Mononuclear cell (primary cell): Measurements from ENCODE around the gene MT1G. TPM values are rescaled to one million over a fixed set of nuclear protein-coding genes. Genes with fewer than 3 reads are reported as not detected.

Experiments used
- H3K27me3 ChIP-seq: 2 replicates; pipeline ENCODE4 v1.6.0; 2011; ENCODE audit warnings: low read length, control low read depth; ENCODE audit not compliant: insufficient read depth
- H3K4me1 ChIP-seq: 2 replicates; pipeline ENCODE4 v1.5.1; 2011; ENCODE audit warnings: mild to moderate bottlenecking, low read length, control low read depth; ENCODE audit not compliant: insufficient read depth
- H3K4me3 ChIP-seq: 2 replicates; pipeline ENCODE4 v1.5.1; 2011; ENCODE audit warnings: mild to moderate bottlenecking, low read length, moderate library complexity
- H3K9me3 ChIP-seq: 2 replicates; pipeline ENCODE4 v1.5.1; 2011; ENCODE audit warnings: low read depth, mild to moderate bottlenecking, control low read depth, low read length
- total RNA-seq: library from RNA; depleted of rRNA; stranded (reverse); fragments of >200 nt; gene quantifications from one replicate; pipeline ENCODE4 v1.2.3, GENCODE V29; 2012

MT1G gene
- total RNA-seq, 1 donor: not detected

- no peaks in the 10 kb centered on the region for H3K4me1 ChIP-seq
- H3K9me3 ChIP-seq: no peaks in the 10 kb centered on the region
- H3K4me3 ChIP-seq: no peak overlapping the region
Observed at GRCh38 chr16:56695246-56695645, 27.4 kb upstream of the MT1G start.

GRCh38 chr16:56691885-56692284 is 24.0 kb upstream of the MT1G start:
- Histone ChIP-seq H3K9me3 (no peaks in the 10 kb centered on the region), H3K4me1 (no peaks in the 10 kb centered on the region), H3K27me3 (no peaks in the 10 kb centered on the region), H3K4me3 (no peak overlapping the region)

More at GRCh38 chr16:56695246-56695645, 27.4 kb upstream of the MT1G start:
- no peaks in the 10 kb centered on the region for H3K27me3 ChIP-seq

GRCh38 chr16:56690420-56691122 is 22.7 kb upstream of the MT1G start:
- no peaks in the 10 kb centered on the region for H3K9me3 ChIP-seq
- H3K27me3 ChIP-seq: no peaks in the 10 kb centered on the region
- no peak overlapping the region for H3K4me3 ChIP-seq
- no peaks in the 10 kb centered on the region for H3K4me1 ChIP-seq

GRCh38 chr16:56689171-56689570 is 21.3 kb upstream of the MT1G start:
- Histone ChIP-seq H3K9me3 (no peaks in the 10 kb centered on the region), H3K4me3 (no peak overlapping the region), H3K27me3 (no peaks in the 10 kb centered on the region), H3K4me1 (no peaks in the 10 kb centered on the region)

GRCh38 chr16:56688762-56689161 is 20.9 kb upstream of the MT1G start:
- Histone ChIP-seq H3K27me3 (no peaks in the 10 kb centered on the region), H3K9me3 (no peaks in the 10 kb centered on the region), H3K4me1 (peaks cover under 1% of the 10 kb centered on the region), H3K4me3 (no peak overlapping the region)

- Histone ChIP-seq H3K9me3 (no peaks in the 10 kb centered on the region), H3K4me3 (no peak overlapping the region), H3K4me1 (peaks cover 17% of the 10 kb centered on the region), H3K27me3 (no peaks in the 10 kb centered on the region)
Observed at GRCh38 chr16:56686758-56687157, 18.9 kb upstream of the MT1G start.

GRCh38 chr16:56684926-56685590 is 17.2 kb upstream of the MT1G start:
- Histone ChIP-seq H3K4me1 (peaks cover 22% of the 10 kb centered on the region), H3K9me3 (no peaks in the 10 kb centered on the region), H3K27me3 (no peaks in the 10 kb centered on the region), H3K4me3 (no peak overlapping the region)

- H3K4me3 ChIP-seq: no peak overlapping the region
- no peaks in the 10 kb centered on the region for H3K9me3 ChIP-seq
- peaks cover 22% of the 10 kb centered on the region for H3K4me1 ChIP-seq
- no peaks in the 10 kb centered on the region for H3K27me3 ChIP-seq
Observed at GRCh38 chr16:56684256-56684925, 16.5 kb upstream of the MT1G start.

GRCh38 chr16:56683424-56684172 is 15.7 kb upstream of the MT1G start:
- Histone ChIP-seq H3K4me3 (no peak overlapping the region), H3K27me3 (no peaks in the 10 kb centered on the region), H3K9me3 (no peaks in the 10 kb centered on the region), H3K4me1 (peaks cover 22% of the 10 kb centered on the region)

GRCh38 chr16:56682703-56683397 is 15.0 kb upstream of the MT1G start:
- peak overlapping the region; percentile 61 for H3K4me3 ChIP-seq
- H3K9me3 ChIP-seq: no peaks in the 10 kb centered on the region
- peaks cover 22% of the 10 kb centered on the region for H3K4me1 ChIP-seq
- H3K27me3 ChIP-seq: no peaks in the 10 kb centered on the region

GRCh38 chr16:56681939-56682702 is 14.3 kb upstream of the MT1G start, which contains the start of gene MT1X:
MT1X (plus strand) TSS chr16:56682470; CDS start chr16:56682541, 71 bp downstream.
- Histone ChIP-seq H3K27me3 (no peaks in the 10 kb centered on the region), H3K4me3 (peak within 1 kb of the TSS; percentile 61), H3K4me1 (peaks cover 22% of the 10 kb centered on the region), H3K9me3 (no peaks in the 10 kb centered on the region)

- H3K27me3 ChIP-seq: peaks cover 9% of the 10 kb centered on the region
- H3K4me1 ChIP-seq: peaks cover 22% of the 10 kb centered on the region
- no peaks in the 10 kb centered on the region for H3K9me3 ChIP-seq
- no peak overlapping the region for H3K4me3 ChIP-seq
Observed at GRCh38 chr16:56679818-56680217, 12.0 kb upstream of the MT1G start.

GRCh38 chr16:56679078-56679730 is 11.3 kb upstream of the MT1G start:
- peaks cover 9% of the 10 kb centered on the region for H3K27me3 ChIP-seq
- H3K9me3 ChIP-seq: no peaks in the 10 kb centered on the region
- H3K4me1 ChIP-seq: peaks cover 22% of the 10 kb centered on the region
- no peak overlapping the region for H3K4me3 ChIP-seq
